HG03565 (cell line): ENCODE measurements around the gene AGAP1.
"Not testable (repeated sequence)": the region's sequence is repeated elsewhere in the genome, so short reads cannot be mapped to it uniquely, and the experiment has no call there.

Experiments used
- ATAC-seq: cut with Tn5 transposase; IDR thresholded peaks from one replicate; pipeline ENCODE4 v1.9.1; 2021; ENCODE audit warnings: mild to moderate bottlenecking, moderate library complexity; ENCODE audit not compliant: unreplicated experiment

Gene AGAP1

DNA sequence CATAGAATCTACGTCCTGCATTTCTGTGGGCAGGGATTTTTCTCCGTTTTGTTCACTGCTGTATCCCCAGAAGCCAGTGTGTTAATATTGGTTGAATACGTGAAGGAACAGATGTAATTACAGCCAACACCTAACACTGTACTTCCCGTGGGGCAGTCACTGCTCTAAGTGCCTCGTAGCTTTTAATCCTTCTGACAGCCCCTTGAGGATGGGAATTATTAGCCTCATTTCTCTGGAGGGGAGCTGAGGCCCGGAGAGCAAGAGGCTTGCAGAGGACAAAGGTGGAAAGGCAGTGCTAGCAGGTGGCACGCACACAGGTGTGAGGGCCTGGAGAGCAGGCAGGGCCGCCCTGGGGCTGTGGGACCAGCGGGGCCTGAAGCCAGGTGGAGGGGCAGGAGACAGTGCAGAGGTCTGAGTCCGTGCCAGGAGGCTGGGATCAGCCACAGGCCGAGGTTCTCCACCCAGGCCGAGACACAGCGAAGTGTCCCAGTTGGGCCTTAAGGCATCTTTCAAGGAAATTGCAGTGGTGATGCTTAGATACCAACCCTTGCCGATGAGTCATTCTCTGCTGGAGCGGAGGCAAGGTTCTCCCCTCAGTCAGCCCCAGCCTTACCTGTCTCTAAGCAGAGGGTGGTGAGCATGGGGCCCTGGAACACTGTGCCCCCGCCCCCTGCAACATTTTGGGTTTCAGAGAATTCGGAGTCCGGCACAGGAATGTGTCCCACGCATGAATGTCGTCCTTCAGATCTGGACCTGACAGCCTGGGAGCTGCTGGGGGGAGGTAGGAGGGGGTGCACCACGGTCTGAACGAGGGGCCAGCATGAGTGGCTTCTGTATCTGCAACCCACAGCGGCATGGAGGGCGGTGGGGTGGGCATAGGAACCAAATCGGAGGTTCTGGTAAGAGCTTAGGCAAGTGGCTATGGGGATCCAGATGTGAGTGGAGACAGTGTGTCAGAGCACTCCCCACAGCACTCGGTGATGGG, 551.7 kb downstream of the AGAP1 start:
- ATAC-seq = no peak

DNA sequence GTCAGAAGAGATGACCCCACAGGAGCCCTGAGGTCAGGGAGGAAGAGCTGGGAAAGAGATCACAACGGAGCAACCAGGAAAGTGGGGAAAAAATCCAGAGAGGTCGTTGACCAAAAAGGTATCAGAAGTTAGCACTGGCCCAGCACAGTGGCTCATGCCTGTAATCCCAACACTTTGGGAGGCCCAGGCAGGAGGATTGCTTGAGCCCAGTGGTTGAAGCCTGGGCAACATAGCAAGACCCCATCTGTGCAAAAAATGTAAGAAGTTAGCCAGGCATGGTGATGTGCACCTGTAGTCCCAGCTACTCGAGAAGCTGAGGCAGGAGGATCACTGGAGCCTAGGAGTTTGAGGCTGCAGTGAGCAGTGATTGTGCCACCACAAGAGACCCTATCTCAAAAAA, 552.9 kb downstream of the AGAP1 start:
- ATAC-seq = no peak

DNA sequence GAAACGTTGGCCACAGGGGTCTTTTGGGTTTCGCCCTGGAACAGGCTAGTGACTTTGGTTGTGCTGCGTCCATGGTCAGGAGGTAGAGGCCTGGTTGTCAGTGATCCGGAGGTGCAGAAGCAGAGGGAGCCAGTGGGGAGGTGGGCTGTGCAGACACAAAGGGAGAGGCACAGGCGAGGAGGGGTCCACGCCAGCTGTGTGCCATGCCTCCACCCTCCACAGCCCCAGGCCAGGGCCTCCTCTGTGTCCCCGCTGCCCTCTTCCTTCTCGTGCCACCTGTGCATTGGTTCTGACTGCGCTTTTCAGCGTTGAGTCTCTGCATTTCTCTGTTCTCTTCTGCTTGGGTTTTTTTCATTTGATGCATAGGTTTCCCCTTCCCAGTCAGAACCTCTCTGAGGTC, 553.3 kb downstream of the AGAP1 start:
- no peak for ATAC-seq

DNA sequence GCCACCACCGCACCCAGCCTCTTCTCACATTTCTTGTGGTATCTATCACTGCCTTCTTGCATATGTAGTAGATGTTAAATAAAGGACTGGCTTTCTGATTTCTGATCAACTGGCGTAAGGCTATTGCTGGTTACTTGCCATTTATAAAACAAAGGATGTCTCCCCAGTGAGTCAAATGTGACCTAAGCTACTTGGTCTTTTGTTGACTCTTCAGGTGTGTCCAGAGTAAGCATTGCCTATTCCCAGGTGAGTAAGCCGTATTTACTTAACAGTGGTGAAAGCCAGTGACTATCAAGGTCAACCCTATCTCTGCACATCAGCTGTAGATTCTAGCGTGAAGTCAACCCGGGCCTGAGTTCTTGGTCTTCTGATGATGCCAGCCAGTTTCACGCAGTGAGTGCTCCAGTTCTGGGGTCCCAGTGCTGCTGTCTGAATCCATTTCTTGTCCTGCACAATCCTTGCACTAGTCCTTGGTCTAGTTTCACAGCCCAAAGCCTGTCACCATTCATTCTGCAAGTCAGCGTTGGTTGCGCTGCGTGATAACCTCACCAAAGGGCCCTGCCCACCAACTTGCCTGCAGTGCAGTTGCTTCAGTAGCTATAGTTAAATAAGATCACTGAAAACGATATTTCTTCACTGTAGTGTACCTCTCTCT, 554.2 kb downstream of the AGAP1 start:
- ATAC-seq = no peak

DNA sequence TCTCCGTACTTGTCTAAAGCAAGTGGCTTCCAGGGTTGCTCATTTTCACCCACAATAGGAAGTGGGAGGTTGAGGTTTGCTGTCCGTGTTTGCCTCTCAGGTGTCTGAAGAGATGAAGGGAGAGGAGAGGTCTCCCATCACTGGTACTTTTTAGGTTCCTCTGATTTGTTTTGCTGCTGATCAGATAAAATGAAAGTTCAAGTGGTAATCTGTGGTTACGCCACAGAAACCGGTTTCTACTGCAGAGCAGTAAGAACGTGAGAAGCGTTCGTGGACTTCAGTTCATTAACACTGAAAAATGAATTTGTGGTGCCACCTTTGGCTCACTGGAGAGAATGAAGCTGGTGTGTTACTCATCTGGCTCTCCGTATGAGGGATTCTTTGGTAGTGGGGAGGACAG, 556.1 kb downstream of the AGAP1 start:
- no peak for ATAC-seq

DNA sequence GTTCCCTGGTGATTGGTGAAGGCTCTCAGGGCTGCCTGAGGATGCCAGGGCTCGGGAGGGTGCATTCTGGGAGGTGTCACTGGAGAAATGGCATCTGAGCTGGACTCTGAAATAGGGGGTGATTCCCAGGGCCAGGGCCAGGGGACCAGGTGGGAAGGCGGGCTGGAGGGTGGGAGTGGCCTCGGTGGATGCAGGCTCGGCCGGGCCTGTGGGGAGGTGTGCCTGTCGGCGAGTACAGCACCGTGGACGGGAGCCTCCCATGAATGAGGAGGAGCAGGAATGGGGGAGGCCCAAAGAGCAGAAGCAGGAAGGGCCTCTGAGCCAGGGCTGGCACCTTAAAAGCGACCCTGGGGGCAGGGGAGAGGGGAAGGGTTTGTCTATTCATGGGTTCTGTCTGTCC, 557.5 kb downstream of the AGAP1 start:
- no peak for ATAC-seq

DNA sequence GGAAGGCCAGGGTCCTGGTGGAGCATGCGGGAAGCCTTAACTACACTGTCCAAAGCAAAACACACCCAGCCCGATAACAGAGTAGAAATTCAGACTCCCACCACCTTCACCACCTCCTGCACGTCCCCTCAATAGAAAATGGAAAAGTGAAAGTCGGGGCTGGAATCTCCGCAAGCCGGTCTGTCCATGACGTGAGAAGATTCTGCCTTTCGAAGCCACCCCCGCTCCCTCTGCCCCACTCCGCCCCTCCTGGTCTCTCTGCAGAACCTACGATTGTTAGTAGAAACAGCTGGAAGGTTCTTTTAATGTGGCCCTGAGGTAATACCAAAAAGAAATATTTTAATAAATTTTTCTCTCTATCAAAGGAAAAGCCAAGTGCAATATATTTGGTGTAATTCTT, 558.0 kb downstream of the AGAP1 start:
- ATAC-seq = no peak

DNA sequence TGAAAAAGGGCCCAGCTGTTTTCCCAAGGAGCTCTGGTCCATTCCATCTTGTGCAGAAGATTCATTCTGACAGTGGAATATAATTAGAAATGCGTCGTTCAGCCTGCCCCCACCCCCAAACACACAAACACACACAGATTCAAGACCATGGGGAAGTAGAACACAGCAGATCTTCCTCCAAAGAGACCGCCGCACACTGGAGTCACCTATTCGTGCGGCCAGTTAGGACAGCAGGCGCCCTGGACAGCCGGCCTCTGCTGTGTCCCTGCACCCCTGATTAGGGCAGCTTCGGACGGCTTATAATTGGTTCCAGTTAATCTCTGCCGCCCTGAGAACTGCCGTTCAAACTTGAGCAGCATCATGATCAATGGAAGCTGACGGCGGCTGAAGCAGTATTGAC, 558.4 kb downstream of the AGAP1 start:
- ATAC-seq = no peak

DNA sequence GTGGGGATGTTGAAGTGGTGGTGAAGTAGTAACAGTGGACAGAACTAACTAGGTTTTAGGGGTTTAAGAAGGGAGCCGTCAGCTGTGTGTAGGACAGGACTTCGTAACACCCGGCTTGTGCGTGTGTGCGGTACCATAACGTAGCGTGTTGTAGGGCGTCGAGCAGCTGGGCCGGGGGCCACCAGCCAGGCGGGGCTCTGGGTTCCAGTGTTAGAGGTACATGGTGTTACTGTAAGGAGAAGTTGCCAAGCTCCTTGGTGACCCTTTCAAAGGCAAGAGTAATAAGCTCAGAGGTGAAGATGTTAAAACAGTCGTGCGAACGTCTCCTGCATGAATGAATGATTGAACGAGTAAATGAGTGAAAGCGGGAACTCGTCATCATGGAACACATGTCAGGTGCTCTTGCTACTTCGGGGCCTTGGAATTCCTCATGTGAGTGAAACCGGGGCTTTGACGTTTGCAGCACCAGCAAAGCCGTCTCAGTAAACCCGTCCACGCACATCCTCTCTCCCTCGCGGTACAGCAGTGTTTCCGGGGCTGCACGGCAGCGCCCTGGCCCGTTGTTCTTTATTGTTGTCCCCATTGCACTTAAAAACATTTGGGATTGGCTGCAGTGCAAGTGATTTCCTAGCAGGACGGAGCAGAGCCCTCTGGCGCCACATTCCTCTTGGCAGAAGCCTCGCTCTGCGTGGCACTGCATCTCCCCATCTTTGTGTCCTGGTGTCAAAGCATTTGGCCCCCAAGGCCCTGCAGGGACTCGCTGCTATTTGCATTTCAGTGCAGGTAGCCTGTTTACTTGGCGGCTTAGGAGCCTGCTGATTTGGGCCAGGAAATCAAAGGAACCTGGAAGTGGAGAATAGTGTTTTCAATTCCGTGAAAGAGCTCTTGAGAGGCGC, 559.3 kb downstream of the AGAP1 start:
- ATAC-seq = no peak

DNA sequence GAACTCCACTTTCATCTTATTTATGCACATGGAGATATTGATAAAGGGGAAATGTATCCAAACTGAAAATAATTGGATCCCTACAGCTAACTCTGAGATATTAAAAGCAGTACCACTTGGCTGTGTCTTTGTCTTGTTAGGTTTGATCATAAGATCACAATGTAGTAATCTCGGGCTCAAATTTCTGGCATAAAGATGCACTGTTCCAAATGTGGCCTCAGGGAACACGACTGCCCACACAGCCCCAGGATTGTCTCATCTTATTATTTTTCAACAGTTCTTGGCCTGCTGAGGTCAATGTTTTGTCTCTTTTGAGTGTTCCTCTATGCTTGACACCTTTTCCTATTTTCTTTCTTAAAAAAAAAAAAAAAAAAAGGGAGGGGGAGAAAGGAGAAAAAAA, 560.3 kb downstream of the AGAP1 start:
- no peak for ATAC-seq

DNA sequence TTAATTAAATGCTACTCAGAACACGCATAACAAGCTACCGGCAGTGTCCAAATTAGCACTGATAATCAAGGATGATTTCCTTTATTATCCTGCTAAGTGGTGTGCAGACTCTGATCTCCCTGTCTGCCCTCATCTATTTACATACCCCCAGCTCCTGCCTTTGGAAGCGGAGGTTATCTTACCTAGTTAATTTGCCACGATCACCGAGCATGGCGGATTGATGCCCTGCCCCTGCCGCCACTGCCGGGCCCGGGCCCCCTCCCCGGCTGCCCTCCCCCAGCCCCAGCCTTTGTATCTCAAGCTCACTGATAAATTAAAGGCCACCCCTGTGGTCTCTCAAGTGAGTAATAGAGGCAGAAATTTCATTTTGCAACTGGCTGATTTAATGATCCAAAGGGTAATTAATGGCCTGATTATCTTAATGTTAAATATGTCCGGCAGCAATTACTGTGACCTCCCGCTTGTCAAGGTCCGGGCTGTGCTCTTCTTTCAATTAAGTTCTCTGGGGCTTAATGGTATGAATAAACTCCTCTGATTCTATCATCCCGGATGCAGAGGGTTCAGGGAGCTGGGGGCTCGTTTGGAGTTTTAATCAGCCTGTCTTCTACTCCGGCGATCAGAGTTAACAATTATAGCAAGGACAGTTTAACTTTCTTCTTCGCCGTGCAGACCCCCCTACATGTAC, 560.9 kb downstream of the AGAP1 start:
- ATAC-seq = no peak

DNA sequence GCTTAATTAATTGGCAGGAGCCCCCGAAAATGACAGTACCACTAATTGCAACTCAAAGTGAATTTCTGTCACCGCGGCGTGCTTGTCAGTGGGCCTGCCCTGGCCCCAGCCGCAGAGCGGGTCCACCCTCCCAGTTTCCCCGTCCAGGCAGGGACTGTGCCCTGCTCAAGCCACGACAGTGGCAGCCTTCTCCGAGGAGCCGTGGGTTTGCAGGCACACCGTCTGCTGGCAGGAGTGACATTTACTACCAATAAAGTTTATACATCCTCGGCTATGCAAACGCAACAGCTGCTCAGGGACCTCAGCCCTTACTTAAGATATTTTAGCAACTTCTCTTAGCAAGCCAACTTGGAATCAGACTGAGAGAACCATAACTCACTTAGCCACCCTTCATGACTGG, 561.6 kb downstream of the AGAP1 start:
- no peak for ATAC-seq

DNA sequence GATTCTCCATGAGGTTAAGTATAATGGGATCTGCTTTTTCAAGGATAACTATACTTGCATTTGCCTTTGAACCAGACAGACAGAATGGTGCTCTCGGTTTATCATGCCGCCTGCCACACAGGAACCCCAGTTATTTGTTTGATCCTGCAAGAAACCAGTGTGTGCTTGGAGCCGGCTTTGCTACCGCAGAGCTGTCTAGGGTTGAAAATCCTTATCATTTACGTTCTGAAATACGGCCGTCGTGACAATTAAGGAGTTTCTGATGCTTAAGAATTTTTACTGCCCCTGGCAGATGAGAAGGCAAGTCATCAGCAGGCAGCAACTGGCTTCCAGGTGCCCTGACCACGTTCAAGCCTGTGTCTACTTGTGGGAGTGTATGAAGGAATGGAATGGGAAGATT, 562.3 kb downstream of the AGAP1 start:
- ATAC-seq = no peak

DNA sequence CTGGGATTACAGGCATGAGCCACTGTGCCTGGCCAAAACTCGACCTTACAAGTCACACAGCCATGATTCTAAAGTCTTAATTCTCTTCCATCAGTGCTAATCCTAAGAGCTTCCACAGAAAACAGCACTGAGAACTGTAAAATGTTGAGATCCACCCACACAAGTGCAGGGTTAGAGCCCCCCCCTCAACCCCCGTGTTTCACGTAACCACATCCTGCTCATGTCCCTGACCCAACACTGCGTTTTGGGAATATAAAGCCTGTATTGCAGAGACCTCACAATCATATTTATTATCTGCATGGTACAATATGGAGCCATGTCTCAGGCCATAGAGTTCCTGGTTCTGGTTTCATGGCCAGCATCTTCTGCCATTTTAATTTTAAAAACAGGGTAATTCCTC, 563.5 kb downstream of the AGAP1 start:
- ATAC-seq = no peak

DNA sequence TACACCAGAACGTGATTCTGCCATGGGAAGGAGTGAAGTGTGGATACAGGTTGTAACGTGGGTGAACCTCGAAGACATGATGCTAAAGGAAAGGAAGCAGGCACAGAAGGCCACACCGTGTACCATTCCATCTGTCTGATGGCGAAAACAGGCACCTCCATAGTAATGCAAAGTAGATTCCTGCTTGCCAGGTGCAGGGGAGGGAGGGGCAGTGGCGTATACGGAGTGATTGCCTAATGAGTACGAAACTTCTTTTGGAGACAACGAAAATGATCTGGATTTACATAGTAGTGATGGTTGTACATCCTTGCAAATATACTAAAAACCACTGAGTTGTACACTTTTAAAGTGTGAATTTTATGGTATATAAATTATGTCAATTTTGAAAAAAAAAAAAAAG, 567.7 kb downstream of the AGAP1 start:
- ATAC-seq = no peak

DNA sequence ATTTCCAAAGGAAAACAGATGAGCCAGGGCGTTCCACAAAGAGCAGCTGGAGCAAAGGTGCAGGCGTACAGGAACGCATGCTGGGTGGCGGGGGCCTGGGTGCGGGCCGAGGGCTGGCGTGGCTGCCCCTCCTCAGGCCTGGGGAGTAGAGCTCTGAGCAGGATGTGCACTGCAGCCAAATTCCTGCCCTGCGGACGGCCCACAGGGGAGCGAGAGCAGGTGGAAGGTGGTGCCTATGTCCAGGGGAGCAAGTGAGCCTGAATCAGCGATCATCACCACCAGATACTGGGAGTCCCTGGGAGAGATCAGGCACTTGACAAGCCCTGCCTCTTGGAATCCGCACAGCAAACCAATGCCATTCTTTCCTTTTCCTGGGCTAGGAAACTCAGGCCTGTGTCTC, 568.1 kb downstream of the AGAP1 start:
- ATAC-seq = no peak

DNA sequence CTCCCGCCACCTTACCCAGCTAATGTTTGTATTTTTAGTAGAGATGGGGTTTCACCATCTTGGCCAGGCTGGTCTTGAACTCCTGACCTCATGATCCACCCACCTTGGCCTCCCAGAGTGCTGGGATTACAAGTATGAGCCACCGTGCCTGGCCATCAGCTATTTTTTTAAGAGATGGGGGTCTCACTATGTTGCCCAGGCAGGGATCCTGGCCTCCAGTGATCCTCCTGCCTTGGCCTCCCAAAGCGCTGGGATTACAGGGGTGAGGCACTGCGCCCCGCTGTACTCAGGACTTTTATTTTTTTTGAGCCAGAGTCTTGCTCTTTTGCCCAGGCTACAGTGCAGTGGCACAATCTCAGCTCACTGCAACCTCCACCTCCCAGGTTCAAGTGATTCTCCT, 569.0 kb downstream of the AGAP1 start:
- not testable (repeated sequence) for ATAC-seq

DNA sequence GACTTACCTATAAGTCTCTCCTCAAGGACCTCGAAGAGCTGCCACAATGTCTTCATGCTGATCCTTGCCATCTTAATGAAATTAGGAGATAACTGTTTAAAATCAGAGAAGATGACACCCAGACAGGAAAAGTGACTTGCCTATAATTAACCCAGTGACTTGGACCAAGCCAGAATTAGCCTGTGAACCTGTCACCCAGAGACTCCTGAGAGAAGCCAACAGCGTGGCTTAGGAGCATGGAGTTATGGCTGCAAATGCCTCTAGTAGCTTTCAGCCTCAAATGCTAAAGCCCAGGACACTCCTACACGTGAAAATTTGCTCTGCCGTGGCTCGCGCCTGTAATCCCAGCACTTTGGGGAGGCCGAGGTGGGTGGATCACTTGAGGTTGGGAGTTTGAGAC, 570.2 kb downstream of the AGAP1 start:
- ATAC-seq = no peak

DNA sequence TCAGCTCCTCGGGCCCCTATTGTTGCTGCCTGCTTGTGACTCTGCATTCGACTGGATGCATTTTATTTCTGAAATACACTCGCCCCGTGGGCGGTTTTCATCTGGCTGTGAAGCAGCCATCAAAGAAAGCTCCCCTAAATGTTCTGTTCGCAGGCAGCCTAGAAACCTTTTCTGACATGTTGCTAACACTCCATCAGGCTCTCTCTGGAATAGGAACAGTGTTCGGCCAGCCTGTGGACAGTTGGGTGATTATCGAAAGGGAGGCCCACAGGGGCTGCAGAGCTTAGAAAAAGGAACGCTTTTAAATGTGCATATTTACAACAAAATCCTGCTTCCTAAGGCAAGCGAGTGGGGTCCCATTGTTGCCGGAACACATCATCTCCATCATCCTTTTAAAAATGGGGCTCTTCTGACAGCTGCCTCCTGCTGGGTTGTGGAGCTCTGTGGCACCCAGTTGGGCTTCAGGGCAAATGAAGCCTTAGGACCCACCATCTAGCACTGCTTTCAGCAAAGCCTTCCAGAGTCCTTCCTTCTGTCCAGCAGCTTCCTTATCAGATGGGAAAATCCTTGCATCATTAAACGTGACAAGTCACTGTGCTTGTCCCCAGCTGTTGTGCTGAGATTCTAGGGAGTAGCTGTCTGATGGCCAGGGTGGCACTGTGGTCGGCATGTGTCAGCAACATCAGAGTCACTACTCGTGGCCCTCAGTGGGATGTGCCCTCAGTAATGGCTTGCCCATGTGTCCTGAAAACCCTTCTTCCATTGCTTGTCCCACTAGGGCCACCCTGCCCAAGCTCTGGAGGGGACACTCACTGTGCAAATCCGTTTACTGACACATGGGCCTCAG, 571.7 kb downstream of the AGAP1 start:
- ATAC-seq = no peak

DNA sequence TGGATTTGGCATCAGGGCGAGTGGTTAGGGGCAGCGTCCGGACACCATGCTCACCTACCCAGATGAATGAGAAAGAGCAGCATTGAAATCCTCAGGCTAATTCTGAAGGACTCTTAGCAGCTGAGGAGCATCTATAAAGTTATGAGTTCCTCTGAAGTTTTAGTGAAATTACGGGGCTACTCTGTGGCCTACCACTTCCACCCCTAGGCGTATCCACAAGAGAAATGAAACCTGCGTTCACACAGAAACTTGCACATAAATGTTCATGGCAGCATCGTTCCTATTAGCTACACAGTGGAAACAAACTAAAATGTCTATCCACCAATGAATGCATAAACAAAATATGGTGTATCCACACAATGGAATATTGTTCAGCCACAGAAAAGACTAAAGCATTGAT, 576.4 kb downstream of the AGAP1 start:
- ATAC-seq = no peak
